Epithelial cell of prostate (primary cell): ENCODE measurements around the gene PRSS12.
A peak's percentile ranks its signal among the peaks of the same experiment; 100 is the strongest.
"Not testable (repeated sequence)": the region's sequence is repeated elsewhere in the genome, so short reads cannot be mapped to it uniquely, and the experiment has no call there.

Experiments used
- DNase-seq: peaks from one replicate; pipeline ENCODE4 v3.0.0-alpha.2; 2011; ENCODE audit warnings: low read depth, low spot score
- H3K27ac ChIP-seq: fragments of 450-650 bp; 2 replicates; pipeline ENCODE4 v1.5.1; 2017; ENCODE audit warnings: mild to moderate bottlenecking

PRSS12 gene

GRCh38 chr4:118329849-118330248, 23.0 kb downstream of the PRSS12 start:
- no peak for DNase-seq
- no peak overlapping the region for H3K27ac ChIP-seq

- no peak overlapping the region for H3K27ac ChIP-seq
- DNase-seq, result no peak
Observed at GRCh38 chr4:118327554-118328241, 25.1 kb downstream of the PRSS12 start.

- no peak for DNase-seq
Observed at GRCh38 chr4:118326585-118326984, 26.2 kb downstream of the PRSS12 start.

GRCh38 chr4:118325431-118325830, 27.4 kb downstream of the PRSS12 start:
- H3K27ac ChIP-seq, result no peak overlapping the region
- DNase-seq, result no peak

More at GRCh38 chr4:118326585-118326984, 26.2 kb downstream of the PRSS12 start:
- H3K27ac ChIP-seq, result no peak overlapping the region

- no peak overlapping the region for H3K27ac ChIP-seq
- no peak for DNase-seq
Observed at GRCh38 chr4:118322831-118323502, 29.8 kb downstream of the PRSS12 start.

GRCh38 chr4:118318931-118319330, 33.9 kb downstream of the PRSS12 start:
- peak; percentile 16 for DNase-seq

GRCh38 chr4:118317691-118318090, 35.1 kb downstream of the PRSS12 start:
- H3K27ac ChIP-seq, result no peak overlapping the region
- DNase-seq, result no peak

More at GRCh38 chr4:118318931-118319330, 33.9 kb downstream of the PRSS12 start:
- H3K27ac ChIP-seq, result no peak overlapping the region

- no peak for DNase-seq
- H3K27ac ChIP-seq, result no peak overlapping the region
Observed at GRCh38 chr4:118314221-118314620, 38.6 kb downstream of the PRSS12 start.

- DNase-seq, result no peak
- no peak overlapping the region for H3K27ac ChIP-seq
Observed at GRCh38 chr4:118313098-118313497, 39.7 kb downstream of the PRSS12 start.

- no peak overlapping the region for H3K27ac ChIP-seq
- no peak for DNase-seq
Observed at GRCh38 chr4:118308306-118309030, 44.3 kb downstream of the PRSS12 start.

GRCh38 chr4:118307643-118308042, 45.2 kb downstream of the PRSS12 start:
- H3K27ac ChIP-seq, result no peak overlapping the region
- no peak for DNase-seq

- H3K27ac ChIP-seq, DNase-seq: not testable (repeated sequence)
Observed at GRCh38 chr4:118299619-118300018, 53.2 kb downstream of the PRSS12 start.

GRCh38 chr4:118296729-118297128, 56.1 kb downstream of the PRSS12 start:
- DNase-seq, result no peak
- H3K27ac ChIP-seq, result no peak overlapping the region

GRCh38 chr4:118290951-118291350, 61.9 kb downstream of the PRSS12 start:
- DNase-seq, result no peak
- no peak overlapping the region for H3K27ac ChIP-seq

GRCh38 chr4:118289794-118290193, 63.0 kb downstream of the PRSS12 start:
- H3K27ac ChIP-seq, result peak overlapping the region; percentile 22

GRCh38 chr4:118287711-118288451, 64.9 kb downstream of the PRSS12 start:
- no peak for DNase-seq
- peak overlapping the region; percentile 77 for H3K27ac ChIP-seq

More at GRCh38 chr4:118289794-118290193, 63.0 kb downstream of the PRSS12 start:
- DNase-seq, result no peak

- peak overlapping the region; percentile 77 for H3K27ac ChIP-seq
- no peak for DNase-seq
Observed at GRCh38 chr4:118286685-118287084, 66.1 kb downstream of the PRSS12 start.

- peak overlapping the region; percentile 77 for H3K27ac ChIP-seq
- no peak for DNase-seq
Observed at GRCh38 chr4:118285931-118286330, 66.9 kb downstream of the PRSS12 start.

- no peak for DNase-seq
- peak overlapping the region; percentile 96 for H3K27ac ChIP-seq
Observed at GRCh38 chr4:118284169-118284568, 68.6 kb downstream of the PRSS12 start.

GRCh38 chr4:118282692-118283091, 70.1 kb downstream of the PRSS12 start:
- H3K27ac ChIP-seq, result peak overlapping the region; percentile 96
- no peak for DNase-seq
